ENCODE measurements around the gene SHROOM3.
A peak's percentile ranks its signal among the peaks of the same experiment; 100 is the strongest.

SHROOM3 gene

DNA sequence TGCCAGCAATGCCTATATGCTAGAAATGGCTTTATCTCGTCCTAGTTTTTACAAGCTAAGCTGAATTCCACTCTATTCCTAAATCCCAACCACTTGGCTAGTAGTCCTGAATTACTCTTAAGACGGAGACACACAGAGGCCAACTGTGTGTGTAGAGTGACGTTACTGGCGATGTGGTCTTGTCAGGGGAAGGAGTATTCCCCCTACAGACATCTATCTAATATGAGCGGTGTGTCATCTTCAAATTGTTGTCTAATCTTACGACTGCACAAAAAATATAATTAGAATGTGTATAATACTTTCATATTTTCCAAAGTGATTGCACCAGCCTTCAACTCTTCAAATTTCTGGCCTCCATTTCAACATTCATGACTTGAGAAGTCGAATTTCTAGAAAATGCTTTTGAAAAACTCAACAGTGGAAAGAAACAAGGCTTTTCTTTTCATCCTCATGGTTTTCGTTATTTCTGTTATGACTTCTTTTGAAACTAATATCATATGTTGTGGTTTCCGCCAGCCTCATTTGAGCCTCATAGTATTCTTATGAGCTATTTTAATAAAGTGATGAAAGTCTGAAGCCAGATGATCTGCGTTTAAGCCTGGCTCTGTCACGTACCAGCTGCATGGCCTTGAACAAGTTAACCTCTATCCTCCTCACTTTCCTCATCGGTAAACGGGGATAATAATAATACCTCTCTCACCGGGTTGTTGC lies 330.6 kb downstream of the SHROOM3 start:
- in situ Hi-C loops (cut with MboI; ENCODE audit: low pct_unique_long_range_greater_than_20kb, low sequenced_read_pairs), result no loop called here

DNA sequence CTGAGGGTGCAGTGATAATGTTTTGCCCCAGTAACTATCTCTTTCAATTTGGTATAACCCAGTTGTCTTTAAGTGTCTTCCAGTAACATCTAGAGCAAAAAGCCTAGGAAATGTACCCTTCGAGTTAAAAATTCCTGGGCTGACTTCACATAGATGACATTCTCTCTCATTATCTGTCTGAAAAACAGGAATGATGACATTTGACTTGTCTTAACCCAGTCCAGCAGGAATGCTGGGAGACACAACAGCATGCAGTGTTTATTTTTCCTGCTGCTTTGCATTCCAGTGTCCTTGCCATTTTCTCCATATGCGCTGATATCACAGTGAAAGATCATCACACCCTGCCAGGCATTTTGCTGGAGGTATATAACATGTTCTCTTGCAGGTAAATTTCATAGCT lies 333.0 kb downstream of the SHROOM3 start:
- in situ Hi-C loops (cut with MboI; ENCODE audit: low pct_unique_long_range_greater_than_20kb, low sequenced_read_pairs), result no loop called here
- no peak for DNase-seq

More for the DNA sequence above, 330.6 kb downstream of the SHROOM3 start:
- DNase-seq, result no peak

DNA sequence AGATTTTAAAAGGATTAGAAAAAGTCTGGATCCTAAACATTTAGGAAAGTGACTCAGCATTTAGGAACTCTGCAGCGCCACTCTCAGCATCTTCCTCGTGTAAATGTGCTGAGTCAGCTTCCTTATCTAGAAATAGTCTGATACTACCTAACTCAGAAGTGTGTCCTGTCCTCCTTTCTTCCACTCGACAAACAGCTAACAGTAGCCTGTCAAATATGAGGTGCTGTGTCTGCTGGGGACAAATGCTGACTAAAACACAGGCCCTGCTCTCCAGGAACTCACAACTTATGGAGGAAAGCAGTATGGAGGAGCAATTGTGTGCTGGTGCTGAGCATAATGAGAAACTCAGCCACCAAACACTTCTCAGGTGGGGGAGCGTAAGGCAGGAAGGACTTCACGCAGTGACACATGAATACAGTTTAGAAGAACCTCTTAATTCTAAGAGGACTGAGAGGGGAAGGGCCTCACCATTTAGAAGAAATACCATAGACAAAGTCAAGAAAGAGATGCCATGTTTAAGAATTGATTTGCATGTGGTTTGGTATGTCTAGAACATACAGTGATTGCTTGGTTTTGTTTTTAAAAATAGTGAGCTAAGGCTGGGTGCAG lies 337.6 kb downstream of the SHROOM3 start:
- no peak for DNase-seq
- in situ Hi-C loops (cut with MboI; ENCODE audit: low pct_unique_long_range_greater_than_20kb, low sequenced_read_pairs), result no loop called here

DNA sequence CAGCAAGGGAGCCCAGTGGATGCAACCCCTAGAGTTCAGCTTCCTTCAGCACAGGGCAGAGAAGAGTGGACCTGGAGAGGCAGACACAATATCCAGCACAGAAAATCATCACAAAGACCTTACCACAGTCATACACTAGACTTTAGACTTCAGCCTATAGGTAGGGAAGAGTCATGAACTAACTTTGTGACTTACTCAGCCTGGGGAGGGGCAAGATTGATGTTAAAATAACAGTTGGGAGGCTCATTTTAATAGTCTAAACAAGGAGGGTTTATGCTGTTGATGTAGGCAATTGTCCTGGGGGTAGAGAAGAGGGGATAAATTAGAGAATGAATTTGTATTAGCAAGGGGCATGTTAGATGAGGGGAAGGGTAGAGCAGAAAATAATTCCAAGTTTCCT lies 338.7 kb downstream of the SHROOM3 start:
- no peak for DNase-seq
- in situ Hi-C loops (cut with MboI; ENCODE audit: low pct_unique_long_range_greater_than_20kb, low sequenced_read_pairs), result no loop called here

DNA sequence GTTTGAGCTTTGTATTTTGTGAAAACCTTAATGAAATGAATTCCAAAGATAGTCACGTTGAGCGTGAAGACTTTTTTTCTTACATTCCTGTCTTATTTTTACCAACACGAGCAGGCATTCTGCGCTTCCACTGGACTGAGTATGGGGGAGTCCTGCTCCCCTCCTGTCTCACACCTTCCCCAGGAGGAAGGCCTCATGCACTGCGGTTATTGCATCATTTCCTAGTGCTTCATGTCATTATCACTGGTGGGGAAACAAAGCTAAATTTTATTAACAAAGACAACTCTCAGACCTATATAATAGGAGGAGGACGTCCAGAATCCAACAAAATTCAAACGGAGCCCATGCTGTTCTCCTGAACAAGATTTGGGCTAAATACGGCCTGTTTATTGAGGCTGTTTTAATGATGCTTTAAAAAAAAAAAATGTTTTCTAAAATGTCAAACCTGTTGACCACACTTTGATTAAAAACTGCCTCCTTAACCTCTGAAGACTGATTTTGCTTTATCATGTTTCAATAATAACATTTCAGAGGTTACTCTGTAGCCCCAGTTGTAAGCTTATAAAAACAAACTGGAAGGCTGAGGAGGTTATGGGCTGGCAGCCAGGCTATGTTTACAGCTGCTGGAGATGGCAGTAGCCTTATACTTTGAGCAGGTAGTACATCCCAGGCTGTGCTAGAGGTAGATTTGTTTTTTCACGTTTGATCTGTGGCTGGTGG lies 344.9 kb downstream of the SHROOM3 start:
- in situ Hi-C loops (cut with MboI; ENCODE audit: low pct_unique_long_range_greater_than_20kb, low sequenced_read_pairs), result no loop called here
- DNase-seq, result no peak

DNA sequence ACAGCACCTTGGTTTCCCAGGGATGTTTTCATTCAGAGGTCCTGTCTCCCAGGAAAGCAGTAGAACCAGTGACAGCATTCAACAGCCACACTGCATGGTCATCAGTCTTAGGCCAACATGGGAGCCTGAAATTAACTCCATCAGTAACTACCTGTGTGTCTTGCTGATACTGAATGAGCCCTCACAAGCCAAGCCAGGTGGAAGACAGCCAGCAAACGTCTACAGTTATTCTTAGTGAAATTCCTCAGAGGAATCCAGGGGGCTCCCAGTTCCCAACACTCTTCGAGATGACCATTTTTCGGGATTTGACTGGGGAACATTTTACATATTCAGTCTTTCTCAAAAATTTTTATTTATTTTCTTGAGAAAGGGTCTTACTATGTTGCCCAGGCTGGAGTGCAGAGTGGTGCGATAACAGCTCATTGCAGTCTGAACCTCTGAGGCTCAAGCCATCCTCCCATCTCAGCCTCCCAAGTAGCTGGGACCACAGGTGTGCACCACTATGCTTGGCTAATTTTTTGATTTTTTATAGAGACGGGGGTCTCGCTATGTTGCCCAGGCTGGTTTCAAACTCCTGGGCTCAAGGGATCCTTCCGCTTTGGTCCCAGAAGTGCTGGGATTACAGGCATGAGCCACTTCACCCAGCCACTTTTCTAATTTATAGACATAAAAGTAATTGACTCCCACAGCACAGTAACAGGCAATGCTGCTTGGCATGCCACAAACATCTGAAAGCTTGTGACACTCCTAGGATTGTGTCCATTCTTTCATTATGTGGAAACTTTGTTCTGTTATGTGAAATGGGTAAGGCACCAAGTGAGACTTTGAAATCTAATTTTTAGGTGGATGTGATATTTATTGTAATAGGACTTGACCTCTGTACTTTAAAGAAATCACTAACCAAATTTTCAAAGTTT lies 346.0 kb downstream of the SHROOM3 start:
- in situ Hi-C loops (cut with MboI; ENCODE audit: low pct_unique_long_range_greater_than_20kb, low sequenced_read_pairs), result no loop called here

DNA sequence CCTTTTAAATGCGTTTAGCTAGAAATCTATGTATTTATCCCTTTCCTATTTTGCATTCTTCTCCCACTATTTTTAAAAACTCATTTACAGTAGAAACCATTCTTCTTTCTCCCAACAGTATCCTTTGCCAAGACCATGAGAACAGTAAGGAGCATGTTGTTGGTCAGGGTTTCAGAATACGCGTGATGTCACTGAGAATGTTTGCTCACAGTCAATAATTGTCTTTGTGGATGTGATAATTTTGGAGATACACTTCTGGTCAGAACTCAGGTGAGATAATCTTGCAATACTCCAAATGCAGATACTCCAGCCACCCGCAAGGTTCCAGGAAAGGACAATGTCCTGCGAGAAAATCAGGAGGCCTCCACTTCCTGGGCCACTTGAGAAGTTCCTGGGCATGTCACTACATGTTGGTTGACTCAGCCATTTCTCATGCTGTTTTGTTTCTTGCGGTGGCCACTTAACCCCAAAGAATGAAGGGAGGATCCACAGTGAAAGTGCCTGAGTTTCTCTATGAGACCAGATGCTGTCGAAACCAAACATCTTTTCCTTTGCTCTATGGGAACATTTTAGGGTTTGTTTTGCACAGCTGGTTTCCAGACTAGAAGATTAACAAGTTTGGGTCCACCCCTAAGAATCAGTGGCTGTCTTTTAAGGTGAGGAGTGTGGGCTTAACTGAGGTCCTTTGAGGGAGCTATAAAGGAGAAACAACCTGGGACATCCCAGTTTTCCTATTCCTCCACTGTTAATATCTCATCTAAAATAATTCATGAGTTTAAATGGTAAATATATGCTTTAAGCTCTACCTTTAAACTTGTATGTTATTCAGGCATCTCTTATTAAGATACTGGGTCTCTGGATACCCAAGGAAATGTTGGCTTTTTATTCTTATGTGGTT lies 346.9 kb downstream of the SHROOM3 start:
- DNase-seq, result peak; percentile 41
- in situ Hi-C loops (cut with MboI; ENCODE audit: low pct_unique_long_range_greater_than_20kb, low sequenced_read_pairs), result no loop called here

More for the DNA sequence above, 346.0 kb downstream of the SHROOM3 start:
- no peak for DNase-seq

DNA sequence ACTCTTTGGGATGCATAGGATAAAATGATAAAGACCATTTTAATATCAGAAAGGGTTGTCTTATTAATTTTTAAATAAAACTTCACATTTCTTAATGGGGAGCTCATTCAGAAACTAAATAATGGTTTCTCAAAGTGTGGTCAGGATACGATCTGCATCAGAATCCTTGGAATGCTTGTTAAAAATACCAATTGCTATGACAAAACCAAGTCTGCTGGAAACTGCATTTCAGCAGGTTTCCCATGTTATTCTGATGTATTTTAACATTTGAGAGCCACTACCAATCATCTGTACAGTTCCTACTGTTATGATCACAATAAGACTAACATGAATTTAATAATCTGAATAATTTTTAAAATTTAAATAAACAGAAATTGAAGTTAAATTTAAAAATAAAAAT lies 347.8 kb downstream of the SHROOM3 start:
- in situ Hi-C loops (cut with MboI; ENCODE audit: low pct_unique_long_range_greater_than_20kb, low sequenced_read_pairs), result no loop called here
- DNase-seq, result no peak

DNA sequence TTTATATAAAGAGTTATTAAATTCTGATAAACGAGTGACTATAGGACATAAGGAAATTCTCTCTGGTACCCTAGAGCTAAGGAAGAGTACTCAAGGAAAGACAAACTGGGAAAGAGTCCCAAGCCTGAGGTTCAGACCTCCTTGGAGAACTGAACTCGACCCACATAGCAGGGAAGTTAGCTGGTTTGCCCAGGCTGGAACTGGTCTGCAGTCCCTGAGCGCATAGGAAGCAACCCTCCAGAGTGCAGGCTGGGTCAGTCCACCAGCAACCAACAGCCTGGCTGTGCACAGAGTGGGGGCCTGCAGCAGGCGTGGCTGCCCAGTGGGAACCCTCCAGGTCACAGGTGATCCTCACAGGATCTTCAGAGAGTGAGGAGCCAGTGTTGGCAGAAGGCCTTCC lies 348.8 kb downstream of the SHROOM3 start:
- in situ Hi-C loops (cut with MboI; ENCODE audit: low pct_unique_long_range_greater_than_20kb, low sequenced_read_pairs), result no loop called here

DNA sequence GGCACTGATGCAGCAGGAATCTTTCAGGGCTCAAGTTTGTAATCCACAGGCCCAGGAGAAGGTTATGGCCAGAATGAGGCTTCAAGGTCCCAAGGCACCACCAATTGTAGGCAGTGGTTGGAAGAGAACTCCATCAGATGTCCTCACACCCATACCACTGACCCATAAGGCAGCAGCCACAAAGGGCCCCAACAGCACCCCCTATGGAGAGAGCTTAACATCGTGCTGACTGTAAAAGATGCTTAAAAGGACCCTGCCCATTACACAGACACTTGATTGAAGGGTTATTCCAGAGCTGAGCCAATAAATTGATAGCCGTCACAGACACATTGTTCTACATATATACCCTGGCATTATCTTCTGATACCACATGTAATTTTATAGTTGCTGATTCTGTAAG lies 349.2 kb downstream of the SHROOM3 start:
- no peak for DNase-seq
- in situ Hi-C loops (cut with MboI; ENCODE audit: low pct_unique_long_range_greater_than_20kb, low sequenced_read_pairs), result no loop called here

More for the DNA sequence above, 348.8 kb downstream of the SHROOM3 start:
- DNase-seq, result no peak

DNA sequence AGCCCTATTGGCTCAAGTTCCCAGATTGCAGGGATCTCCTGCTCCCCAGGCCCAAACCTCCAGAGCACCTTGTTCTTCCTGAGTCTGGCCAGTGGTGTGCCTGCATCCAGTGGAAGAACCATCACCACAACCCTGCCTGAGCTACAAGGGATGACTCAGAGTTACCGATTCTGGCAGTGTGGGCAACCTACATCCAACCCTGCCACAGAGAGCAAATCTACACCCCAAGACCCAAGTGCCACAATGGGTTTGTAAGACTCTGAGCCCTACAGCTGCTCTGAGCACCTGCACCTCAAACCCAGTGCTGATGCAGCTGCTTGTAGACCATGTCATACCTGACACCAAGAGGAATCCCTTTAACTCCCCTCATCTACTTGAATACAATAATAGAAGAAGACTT lies 352.9 kb downstream of the SHROOM3 start:
- in situ Hi-C loops (cut with MboI; ENCODE audit: low pct_unique_long_range_greater_than_20kb, low sequenced_read_pairs), result no loop called here
- DNase-seq, result no peak

DNA sequence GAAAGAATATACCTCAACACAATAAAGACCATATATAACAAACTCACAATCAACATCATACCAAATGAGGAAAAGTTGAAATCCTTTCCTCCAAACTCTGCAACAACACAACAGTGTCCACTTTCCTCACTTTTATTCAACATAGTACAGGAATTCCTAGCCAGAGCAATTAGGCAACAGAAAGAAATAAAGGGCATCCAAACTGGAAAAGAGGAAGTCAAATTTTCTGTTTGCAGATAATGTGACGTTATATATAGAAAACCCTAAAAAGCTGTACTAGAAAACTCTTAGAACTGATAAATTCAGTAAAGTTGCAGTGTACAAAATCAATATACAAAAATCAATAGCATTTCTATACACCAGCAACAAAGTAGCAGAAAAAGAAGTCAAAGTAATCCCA lies 355.3 kb downstream of the SHROOM3 start:
- no peak for DNase-seq

DNA sequence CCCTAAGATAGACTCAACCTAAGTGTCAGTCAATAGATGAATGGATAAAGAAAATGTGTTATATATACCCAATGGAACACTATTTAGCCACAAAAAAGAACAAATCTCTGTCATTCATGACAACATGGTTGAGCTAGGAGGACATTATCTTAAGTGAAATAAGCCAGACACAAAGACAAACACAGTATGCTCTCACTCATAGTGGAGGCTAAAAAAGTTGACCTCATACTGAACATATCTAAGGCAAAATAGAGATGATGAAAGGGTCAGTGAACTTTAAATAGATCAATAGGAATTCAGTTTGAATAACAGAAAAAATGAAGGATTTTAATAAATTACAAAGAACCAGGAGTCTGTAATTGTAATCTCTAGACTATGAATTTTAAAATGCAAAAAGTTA lies 356.4 kb downstream of the SHROOM3 start:
- in situ Hi-C loops (cut with MboI; ENCODE audit: low pct_unique_long_range_greater_than_20kb, low sequenced_read_pairs), result no loop called here
- DNase-seq, result no peak

More for the DNA sequence above, 355.3 kb downstream of the SHROOM3 start:
- in situ Hi-C loops (cut with MboI; ENCODE audit: low pct_unique_long_range_greater_than_20kb, low sequenced_read_pairs), result no loop called here

DNA sequence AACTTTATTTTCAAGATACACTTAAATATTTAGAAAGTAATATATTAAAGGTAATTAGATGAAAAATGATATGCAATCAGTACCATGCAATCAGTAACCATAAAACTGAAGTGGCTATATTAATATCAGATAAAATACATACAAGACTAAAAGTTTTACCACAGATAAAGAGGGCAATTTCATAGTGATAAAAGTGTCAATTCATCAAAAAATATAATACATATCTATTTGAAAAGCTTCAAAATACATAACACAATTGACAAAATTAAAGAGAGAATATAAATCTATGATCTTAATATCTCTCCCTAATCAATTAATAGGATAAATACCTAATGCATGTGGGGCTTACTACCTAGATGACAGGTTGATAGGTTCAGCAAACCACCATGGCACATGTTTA lies 357.4 kb downstream of the SHROOM3 start:
- no peak for DNase-seq
- in situ Hi-C loops (cut with MboI; ENCODE audit: low pct_unique_long_range_greater_than_20kb, low sequenced_read_pairs), result no loop called here

DNA sequence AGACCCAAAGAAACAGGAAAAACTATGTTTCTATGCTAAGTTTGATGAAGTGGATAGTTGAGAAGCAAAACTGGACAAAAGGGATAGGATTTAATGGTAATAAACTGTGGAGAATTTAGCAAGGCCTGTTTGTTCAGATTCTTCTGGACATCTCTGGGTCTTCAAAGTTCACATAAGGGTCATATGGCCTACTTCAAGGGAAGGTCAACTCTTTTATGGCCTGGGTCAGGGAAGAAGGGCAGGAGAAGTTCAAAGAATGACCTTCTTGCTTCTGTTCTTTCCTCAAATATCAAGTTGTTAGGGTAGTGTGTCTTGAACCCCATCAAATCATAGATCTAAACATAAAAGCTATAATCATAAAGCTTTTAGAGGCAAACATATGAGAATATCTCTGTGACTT lies 360.2 kb downstream of the SHROOM3 start:
- in situ Hi-C loops (cut with MboI; ENCODE audit: low pct_unique_long_range_greater_than_20kb, low sequenced_read_pairs), result no loop called here
- DNase-seq, result no peak

DNA sequence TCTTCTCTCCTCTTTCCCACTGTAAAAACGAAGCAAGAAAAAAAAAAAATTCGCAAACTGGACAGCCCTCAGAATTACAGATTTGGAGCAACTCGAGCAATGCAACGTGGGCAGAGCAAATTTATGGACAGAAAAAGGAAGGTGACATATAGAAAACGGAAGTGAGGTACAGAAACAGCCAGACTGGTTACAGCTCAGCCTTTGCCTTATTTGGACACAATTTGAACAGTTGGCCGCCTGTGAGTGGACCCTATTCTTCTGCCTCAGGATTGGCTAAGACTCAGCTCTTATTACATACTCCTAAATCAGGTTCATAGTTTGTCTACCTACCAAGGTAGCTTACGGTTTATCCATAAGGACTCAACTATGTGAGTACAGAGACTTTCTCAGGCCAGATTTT lies 364.1 kb downstream of the SHROOM3 start:
- in situ Hi-C loops (cut with MboI; ENCODE audit: low pct_unique_long_range_greater_than_20kb, low sequenced_read_pairs), result no loop called here
- DNase-seq, result peak; percentile 19

DNA sequence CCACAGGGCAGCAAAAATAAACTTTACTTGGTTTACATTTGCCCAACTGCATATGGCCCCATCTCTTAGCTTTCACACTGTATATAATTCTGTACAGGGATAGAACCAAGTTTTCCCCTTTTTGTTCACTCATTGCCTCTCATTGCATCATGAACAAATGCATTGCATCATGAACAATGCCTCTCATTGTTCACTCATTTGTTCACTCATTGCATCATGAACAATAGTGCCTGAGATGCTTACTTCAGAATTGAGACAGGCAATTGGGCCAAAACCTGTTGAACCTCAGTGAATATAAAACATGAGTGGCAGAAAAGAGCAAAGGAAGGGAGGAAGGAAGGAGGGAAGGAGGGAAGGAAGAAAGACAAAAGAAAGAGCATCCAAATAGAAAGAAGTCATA lies 364.7 kb downstream of the SHROOM3 start:
- DNase-seq, result no peak
- in situ Hi-C loops (cut with MboI; ENCODE audit: low pct_unique_long_range_greater_than_20kb, low sequenced_read_pairs), result no loop called here

DNA sequence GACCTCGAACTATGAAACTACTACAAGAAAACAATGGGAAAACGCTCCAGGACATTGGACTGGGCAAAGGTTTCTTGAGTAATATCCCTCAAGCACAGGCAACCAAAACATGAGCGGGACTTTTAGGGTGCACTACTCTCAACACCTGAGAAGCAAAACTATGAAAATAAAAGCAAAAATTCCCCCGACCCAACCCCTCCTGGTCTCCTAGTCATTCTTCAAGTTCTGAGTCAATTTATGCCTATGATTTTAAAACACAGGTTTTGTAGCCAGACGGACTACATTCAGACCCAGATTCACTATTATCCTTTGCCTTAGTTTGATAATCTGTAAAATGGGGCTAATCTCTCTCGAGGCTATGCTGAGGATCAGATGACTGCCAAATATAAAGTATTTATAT lies 365.9 kb downstream of the SHROOM3 start:
- in situ Hi-C loops (cut with MboI; ENCODE audit: low pct_unique_long_range_greater_than_20kb, low sequenced_read_pairs), result no loop called here
- no peak for DNase-seq
